ENCODE measurements around the gene GSTA1. TPM values are rescaled to one million over a fixed set of nuclear protein-coding genes. Genes with fewer than 3 reads are reported as not detected.
"Not testable (repeated sequence)": the region's sequence is repeated elsewhere in the genome, so short reads cannot be mapped to it uniquely, and the experiment has no call there.

The GSTA1 gene
- 10 to 100 TPM in 1 of 4 donors, 1 to 10 TPM in 2, under 1 TPM in 1; 0.73 to 10.9 (median 1.4) TPM for polyA plus RNA-seq (ENCODE audit: insufficient read length in 4 of 4)

DNA sequence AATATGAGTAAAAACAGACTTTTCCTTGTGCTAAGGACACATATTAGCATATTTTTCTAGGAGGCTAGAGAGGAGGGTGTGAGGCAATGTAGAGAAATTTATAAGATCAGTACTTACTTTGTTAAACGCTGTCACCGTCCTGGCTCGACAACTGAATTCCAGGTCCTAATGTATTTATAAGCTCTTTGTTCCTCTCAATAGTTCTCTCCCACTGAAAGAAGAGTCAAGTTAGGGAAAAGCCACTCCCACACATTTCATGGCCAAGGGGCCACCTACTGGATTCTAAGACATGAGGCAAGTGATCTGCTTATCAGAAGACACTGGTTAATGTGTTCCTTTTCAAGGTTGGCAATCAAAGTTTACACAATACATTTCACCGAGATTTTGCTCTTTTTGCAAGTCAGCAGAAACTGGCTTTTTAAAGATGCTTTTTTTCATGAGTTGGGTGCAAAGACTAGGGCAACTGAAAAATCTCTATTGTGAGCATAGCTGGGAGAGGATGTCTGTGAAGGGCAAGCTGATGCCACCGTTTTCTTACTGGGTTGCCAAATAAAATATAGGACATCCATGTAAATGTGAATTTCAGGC is at the start of gene GSTA1:
TSS of gene GSTA1 (minus strand) at position 149 of the 588 bp plus-strand sequence. CDS start 4,549 bp downstream, outside the sequence.
- not testable (repeated sequence) for DNase-seq (ENCODE audit: low read depth in 4 of 4, low spot score in 3 of 4)

GRCh38 chr6:52849137-52849536 is 45.5 kb upstream of the GSTA1 start:
- DNase-seq (ENCODE audit: low read depth in 4 of 4, low spot score in 3 of 4): no peak

DNA sequence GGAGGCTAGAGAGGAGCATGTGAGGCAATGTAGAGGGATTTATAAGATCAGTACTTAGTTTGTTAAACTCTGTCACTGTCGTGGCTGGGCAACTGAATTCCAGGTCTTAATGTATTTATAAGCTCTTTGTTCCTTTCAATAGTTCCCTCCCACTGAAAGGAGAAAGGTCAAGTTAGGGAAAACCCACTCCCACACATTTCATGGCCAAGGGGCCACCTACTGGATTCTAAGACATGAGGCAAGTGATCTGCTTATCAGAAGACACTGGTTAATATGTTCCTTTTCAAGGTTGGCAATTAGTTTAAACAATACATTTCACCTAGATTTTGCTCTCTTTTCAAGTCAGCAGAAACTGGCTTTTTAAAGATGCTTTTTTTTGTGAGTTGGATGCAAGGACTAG is 42.4 kb upstream of the GSTA1 start:
- no peak for DNase-seq (ENCODE audit: low read depth in 4 of 4, low spot score in 3 of 4)

- DNase-seq (ENCODE audit: low read depth in 4 of 4, low spot score in 3 of 4): no peak
Observed at GRCh38 chr6:52843605-52844004, 40.0 kb upstream of the GSTA1 start.

- DNase-seq (ENCODE audit: low read depth in 4 of 4, low spot score in 3 of 4): no peak
Observed at GRCh38 chr6:52840763-52841585, 37.4 kb upstream of the GSTA1 start, which contains the start of gene GSTA5. TSS of gene GSTA5 (minus strand) at chr6:52840813.

DNA sequence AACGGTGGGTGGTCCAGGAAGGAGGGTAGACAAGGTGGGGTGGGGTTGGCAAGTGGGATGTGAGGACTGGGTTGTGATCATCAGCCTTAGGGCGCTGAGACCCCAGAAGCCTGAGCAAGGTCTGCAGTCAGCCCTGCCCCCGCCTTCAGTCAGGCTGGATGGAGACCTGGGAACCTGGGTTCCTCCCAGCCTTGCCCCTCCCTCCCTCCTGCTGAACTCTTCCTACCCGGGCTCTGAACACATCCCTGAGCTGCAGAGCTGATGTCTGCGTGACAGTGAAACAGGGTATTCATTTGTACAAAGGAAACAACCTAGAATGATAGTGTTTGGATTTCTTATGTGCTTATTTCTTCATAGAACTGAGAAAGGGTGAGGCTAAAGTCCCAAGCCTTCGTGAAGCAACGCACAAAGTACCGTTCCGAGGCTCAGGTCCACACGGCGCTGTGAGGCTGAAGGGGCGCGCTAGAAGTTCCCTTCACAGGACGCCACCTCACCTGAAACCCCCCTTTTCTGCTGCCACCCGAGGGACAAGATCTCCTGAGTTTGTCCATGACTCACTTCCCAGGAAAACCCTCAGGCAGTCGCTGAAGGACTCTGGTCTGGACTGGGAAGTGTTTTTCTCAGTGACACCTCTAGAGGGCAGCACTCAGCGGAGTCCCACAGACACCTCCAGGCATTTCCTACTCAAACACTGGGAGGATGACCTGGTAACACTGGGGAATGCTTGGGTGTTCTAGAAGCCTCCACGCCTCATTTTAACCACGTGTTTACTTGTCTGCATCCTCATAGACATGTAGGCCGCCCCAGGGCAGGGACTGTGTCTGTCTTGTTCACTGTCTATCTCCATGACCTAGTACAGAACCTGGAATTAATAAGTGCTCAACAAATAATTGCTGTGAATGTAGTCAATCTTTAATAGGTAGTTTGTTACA is 35.8 kb upstream of the GSTA1 start:
- no peak for DNase-seq (ENCODE audit: low read depth in 4 of 4, low spot score in 3 of 4)

DNA sequence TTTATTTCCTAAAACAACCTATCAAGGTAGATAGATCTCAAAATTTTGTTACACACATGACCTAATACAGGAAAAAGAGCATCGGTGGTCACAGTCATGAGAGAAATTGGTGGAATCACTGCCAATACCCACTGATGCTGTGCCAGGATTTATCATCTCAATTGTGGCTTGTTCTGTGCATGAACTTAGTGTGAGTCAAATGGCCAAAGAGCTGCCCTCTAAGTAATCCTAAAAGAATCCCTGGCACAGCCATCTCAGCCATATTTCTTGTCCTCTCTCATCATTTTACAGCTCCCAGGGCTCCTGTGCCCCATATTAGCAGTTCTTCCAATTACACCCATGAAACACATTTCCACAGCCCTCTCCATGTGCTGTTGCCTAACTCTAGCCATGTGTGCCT is 30.9 kb upstream of the GSTA1 start:
- DNase-seq (ENCODE audit: low read depth in 4 of 4, low spot score in 3 of 4): no peak

GRCh38 chr6:52830869-52831268 is 27.3 kb upstream of the GSTA1 start:
- DNase-seq (ENCODE audit: low read depth in 4 of 4, low spot score in 3 of 4): not testable (repeated sequence)

DNA sequence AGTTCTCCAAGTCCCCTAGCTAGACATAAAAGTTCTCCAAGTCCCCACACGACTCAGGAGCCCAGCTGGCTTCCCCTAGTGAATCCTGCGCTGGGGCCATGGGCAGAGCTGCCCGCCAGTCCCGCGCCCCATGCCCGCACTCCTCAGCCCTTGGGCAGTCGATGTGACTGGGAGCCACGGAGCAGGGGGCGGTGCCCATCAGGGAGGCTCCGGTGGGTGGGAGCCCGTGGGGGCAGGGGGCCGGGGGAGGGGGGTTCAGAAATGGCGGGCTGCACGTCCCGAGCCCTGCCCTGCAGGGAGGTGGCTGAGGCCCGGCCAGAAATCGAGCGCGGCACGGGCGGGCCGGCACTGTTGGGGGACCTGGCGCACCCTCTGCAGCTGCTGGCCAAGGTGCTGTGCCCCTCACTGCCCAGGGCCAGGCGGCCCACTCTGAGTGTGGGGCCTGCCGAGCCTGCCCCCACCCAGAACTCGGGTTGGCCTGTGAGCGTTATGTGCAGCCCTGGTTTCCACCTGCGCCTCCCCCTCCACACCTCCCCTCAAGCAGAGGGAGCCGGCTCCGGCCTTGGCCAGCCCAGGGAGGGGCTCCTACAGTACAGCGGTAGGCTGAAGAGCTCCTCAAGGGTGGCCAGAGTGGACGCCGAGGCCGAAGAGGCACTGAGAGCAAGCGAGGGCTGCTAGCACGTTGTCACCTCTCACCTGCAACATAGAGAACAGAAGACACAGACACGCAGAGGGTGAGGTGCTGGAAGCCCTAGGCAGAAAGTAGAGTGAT is 25.6 kb upstream of the GSTA1 start:
- DNase-seq (ENCODE audit: low read depth in 4 of 4, low spot score in 3 of 4): no peak

GRCh38 chr6:52828621-52829020 is 25.0 kb upstream of the GSTA1 start:
- not testable (repeated sequence) for DNase-seq (ENCODE audit: low read depth in 4 of 4, low spot score in 3 of 4)

GRCh38 chr6:52827073-52827783 is 23.6 kb upstream of the GSTA1 start:
- DNase-seq (ENCODE audit: low read depth in 4 of 4, low spot score in 3 of 4): not testable (repeated sequence)

DNA sequence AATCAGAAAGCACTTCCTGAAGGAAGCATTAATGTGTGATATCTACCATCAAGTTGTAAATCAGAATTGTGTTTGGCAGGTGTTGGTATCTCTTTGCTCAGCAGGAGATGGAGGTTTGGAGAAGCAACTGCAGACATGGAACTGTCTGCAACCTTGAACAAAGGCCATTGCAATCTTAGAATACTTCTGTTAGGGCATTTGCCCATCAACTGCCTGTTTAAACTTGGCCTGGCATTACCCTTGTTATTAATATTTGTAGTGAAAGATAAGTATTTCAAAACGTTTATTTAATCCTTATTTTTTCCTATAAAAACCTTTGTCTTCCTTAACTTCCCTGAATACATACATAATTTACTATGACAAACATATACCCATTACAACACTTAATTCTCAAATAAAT is 22.9 kb upstream of the GSTA1 start:
- DNase-seq (ENCODE audit: low read depth in 4 of 4, low spot score in 3 of 4): no peak

- DNase-seq (ENCODE audit: low read depth in 4 of 4, low spot score in 3 of 4): not testable (repeated sequence)
Observed at GRCh38 chr6:52825900-52826459, 22.4 kb upstream of the GSTA1 start.

DNA sequence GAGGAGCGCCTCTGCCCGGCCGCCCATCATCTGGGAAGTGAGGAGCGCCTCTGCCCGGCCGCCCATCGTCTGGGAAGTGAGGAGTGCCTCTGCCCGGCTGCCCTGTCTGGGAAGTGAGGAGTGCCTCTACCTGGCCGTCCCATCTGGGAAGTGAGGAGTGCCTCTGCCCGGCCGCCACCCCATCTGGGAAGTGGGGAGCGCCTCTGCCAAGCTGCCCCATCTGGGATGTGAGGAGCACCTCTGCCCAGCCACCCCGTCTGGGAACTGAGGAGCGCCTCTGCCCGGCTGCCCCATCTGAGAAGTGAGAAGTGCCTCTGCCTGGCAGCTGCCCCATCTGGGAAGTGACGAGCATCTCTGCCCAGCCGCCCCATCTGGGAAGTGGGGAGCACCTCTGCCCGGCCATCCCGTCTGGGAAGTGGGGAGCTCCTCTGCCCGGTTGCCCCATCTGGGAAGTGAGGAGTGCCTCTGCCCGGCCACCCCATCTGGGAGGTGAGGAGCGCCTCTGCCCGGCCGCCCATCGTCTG is 21.7 kb upstream of the GSTA1 start:
- not testable (repeated sequence) for DNase-seq (ENCODE audit: low read depth in 4 of 4, low spot score in 3 of 4)

DNA sequence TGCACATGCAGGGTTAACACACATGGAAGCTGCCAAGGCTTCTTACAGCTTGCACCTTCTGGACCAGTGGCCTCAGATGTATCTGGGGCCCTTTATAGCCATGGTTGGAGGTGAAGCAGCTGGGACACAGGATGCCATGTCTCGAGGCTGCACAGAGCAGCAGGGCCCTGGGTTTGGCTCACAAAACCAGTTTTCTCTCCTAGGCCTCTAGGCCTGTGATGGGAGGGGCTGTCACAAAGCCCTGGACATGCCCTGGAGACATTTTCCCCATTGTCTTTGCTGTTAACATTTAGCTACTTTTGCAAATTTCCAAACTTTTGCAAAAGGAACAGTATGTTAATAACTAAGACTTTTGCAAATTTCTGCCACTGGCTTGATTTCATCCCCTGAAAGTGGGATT is 18.2 kb upstream of the GSTA1 start:
- DNase-seq (ENCODE audit: low read depth in 4 of 4, low spot score in 3 of 4): no peak

DNA sequence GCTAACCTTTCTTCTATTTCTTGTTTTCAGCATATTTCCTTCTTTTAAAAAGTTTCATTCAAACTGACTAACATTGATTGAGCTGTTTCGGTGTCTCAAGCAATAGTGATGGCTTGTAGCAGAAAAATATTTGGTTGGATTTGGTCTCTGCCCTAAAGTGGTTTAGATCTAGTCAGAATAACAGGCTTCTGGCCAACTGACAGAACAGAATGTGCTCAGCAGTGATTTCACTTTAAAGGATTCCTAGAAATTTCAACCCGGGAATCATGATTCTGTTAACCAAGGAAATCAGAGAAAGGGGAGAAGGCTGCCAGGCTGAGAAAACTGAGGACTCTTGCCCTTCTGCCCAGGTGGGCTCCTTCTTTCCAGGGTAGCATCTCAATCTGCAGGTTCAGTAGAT is 16.6 kb upstream of the GSTA1 start:
- no peak for DNase-seq (ENCODE audit: low read depth in 4 of 4, low spot score in 3 of 4)

DNA sequence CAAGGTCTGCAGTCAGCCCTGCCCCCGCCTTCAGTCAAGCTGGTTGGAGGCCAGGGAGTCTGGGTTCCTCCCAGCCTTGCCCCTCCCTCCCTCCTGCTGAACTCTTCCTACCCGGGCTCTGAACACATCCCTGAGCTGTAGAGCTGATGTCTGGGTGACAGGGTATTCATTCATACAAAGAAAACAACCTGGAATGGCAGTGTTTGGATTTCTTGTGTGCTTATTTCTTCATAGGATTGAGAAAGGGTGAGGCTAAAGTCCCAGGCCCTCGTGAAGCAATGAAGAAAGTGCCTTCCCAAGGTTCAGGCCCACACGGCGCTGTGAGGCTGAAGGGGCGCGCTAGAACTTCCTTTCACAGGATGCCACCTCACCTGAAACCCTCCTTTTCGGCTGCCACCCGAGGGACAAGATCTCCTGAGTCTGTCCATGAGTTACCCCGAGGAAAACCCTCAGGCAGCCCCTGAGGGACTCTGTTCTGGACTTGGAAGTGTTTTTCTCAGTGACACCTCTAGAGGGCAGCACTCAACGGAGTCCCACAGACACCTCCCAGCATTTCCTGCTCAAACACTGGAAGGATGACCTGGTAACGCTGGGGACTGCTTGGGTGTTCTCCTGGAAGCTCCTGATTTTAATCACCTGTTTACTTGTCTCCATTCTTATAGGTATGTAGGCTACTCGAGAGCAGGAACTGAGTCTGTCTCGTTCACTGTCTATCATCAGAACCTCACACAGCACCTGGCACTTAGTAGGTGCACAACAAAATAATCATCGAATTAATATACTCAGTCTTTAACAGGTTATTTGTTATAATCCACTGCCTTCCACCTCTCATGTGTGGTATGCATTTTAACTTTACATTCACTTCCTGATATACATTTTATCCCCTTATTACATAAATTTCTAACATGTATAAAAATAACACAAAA is 11.8 kb upstream of the GSTA1 start:
- DNase-seq (ENCODE audit: low read depth in 4 of 4, low spot score in 3 of 4): peak in 2 of 4 donors; percentile 1 to 4

GRCh38 chr6:52814545-52814944 is 10.9 kb upstream of the GSTA1 start:
- not testable (repeated sequence) for DNase-seq (ENCODE audit: low read depth in 4 of 4, low spot score in 3 of 4)
